SU-DHL-6 (cell line): ENCODE results near the gene PRMT9.

Source experiments
- H2AFZ ChIP-seq: fragments of 200-600 bp; sonication (generic); 2 replicates; pipeline ENCODE4 v1.6.1; 2014; ENCODE audit warnings: low read depth, mild to moderate bottlenecking, moderate library complexity, mixed read lengths, antibody characterized with exemption, low read length; ENCODE audit not compliant: severe bottlenecking
- H3F3A ChIP-seq: fragments of 200-600 bp; shearing (Covaris generic); 2 replicates; pipeline ENCODE4 v1.6.0; 2016; ENCODE audit warnings: antibody characterized with exemption, mild to moderate bottlenecking; ENCODE audit not compliant: insufficient read depth
- H3K27ac ChIP-seq: fragments of 200-600 bp; sonication (generic); 2 replicates; pipeline ENCODE4 v1.5.1; 2016; ENCODE audit warnings: low read depth, mild to moderate bottlenecking, low read length, moderate library complexity, mixed read lengths
- H3K27me3 ChIP-seq: fragments of 200-600 bp; sonication (generic), shearing (Covaris generic); 2 replicates; pipeline ENCODE4 v1.6.0; 2014; ENCODE audit warnings: mild to moderate bottlenecking, low read length
- H3K36me3 ChIP-seq: fragments of 200-600 bp; sonication (generic); 2 replicates; pipeline ENCODE4 v1.6.1; 2014; ENCODE audit warnings: mild to moderate bottlenecking, low read length, mixed read lengths
- H3K4me2 ChIP-seq: fragments of 300-600, 200-600 bp; shearing (Covaris generic), sonication (generic); 2 replicates; pipeline ENCODE4 v1.6.0; 2014; ENCODE audit warnings: low read length, low read depth, mild to moderate bottlenecking; ENCODE audit not compliant: poor library complexity, severe bottlenecking
- H3K4me3 ChIP-seq: fragments of 200-600 bp; sonication (generic); 2 replicates; pipeline ENCODE4 v1.5.1; 2014; ENCODE audit warnings: antibody characterized with exemption, low read length, mild to moderate bottlenecking, mixed read lengths; ENCODE audit not compliant: insufficient read depth, poor library complexity, severe bottlenecking
- H3K79me2 ChIP-seq: fragments of 200-600 bp; sonication (generic); 2 replicates; pipeline ENCODE4 v1.6.1; 2014; ENCODE audit warnings: mild to moderate bottlenecking, low read length, moderate library complexity; ENCODE audit not compliant: insufficient read depth
- H3K9ac ChIP-seq: fragments of 200-600 bp; sonication (generic); 2 replicates; pipeline ENCODE4 v1.7.0; 2014; ENCODE audit warnings: mild to moderate bottlenecking, low read length
- H3K9me2 ChIP-seq: fragments of 200-600 bp; sonication (generic); replicated peaks from 2 replicates; pipeline ENCODE4 v1.6.1; 2014; ENCODE audit warnings: low read length; ENCODE audit not compliant: insufficient read depth
- H3K9me3 ChIP-seq: fragments of 200-600 bp; sonication (generic); 2 replicates; pipeline ENCODE4 v1.6.1; 2014; ENCODE audit warnings: low read length, mixed read lengths; ENCODE audit not compliant: insufficient read depth
- H4K20me1 ChIP-seq: fragments of 200-600 bp; sonication (generic); 2 replicates; pipeline ENCODE4 v1.6.1; 2014; ENCODE audit warnings: low read depth, mild to moderate bottlenecking, antibody characterized with exemption, low read length, moderate library complexity, mixed read lengths
- CTCF ChIP-seq: fragments of 200-600 bp; sonication (generic); IDR thresholded peaks from one replicate; pipeline ENCODE4 v1.5.1; 2017; ENCODE audit warnings: antibody characterized with exemption, mild to moderate bottlenecking, low read length, moderate library complexity; ENCODE audit not compliant: insufficient read depth, poor library complexity, severe bottlenecking
- EZH2phosphoT487 ChIP-seq: fragments of 200-600 bp; sonication (generic), shearing (Covaris generic); conservative IDR thresholded peaks from 2 replicates; pipeline ENCODE4 v1.6.1; 2018; ENCODE audit warnings: mild to moderate bottlenecking, antibody characterized with exemption, low read length, moderate library complexity, mixed read lengths

PRMT9 gene

GRCh38 chr4:147724468-147725201 lies 40.7 kb upstream of the PRMT9 start:
- no peaks in the 10 kb centered on the region for H3F3A ChIP-seq
- no peak for TF ChIP-seq CTCF
- TF ChIP-seq EZH2phosphoT487, result no peak
- no peak overlapping the region for H3K9ac ChIP-seq
- no peaks in the 10 kb centered on the region for H3K9me2 ChIP-seq
- no peak overlapping the region for H3K4me3 ChIP-seq
- no peaks in the 10 kb centered on the region for H3K36me3 ChIP-seq
- H3K79me2 ChIP-seq, result no peaks in the 10 kb centered on the region
- H4K20me1 ChIP-seq, result no peaks in the 10 kb centered on the region
- no peak overlapping the region for H3K27ac ChIP-seq
- no peak overlapping the region for H3K4me2 ChIP-seq
- no peak overlapping the region for H2AFZ ChIP-seq
- no peaks in the 10 kb centered on the region for H3K9me3 ChIP-seq
- no peaks in the 10 kb centered on the region for H3K27me3 ChIP-seq

- Histone ChIP-seq H2AFZ (no peak overlapping the region), H3K4me3 (no peak overlapping the region), H3K27ac (no peak overlapping the region), H3K79me2 (no peaks in the 10 kb centered on the region), H3K9ac (no peak overlapping the region), H3K36me3 (no peaks in the 10 kb centered on the region), H3K9me3 (no peaks in the 10 kb centered on the region), H3K4me2 (no peak overlapping the region), H4K20me1 (no peaks in the 10 kb centered on the region), H3F3A (no peaks in the 10 kb centered on the region), H3K27me3 (no peaks in the 10 kb centered on the region), H3K9me2 (no peaks in the 10 kb centered on the region)
- TF ChIP-seq CTCF, result no peak
- no peak for TF ChIP-seq EZH2phosphoT487
Measured at GRCh38 chr4:147723326-147723725, 39.4 kb upstream of the PRMT9 start.

- TF ChIP-seq EZH2phosphoT487 (no peak), CTCF (no peak)
- Histone ChIP-seq H3K27me3 (no peaks in the 10 kb centered on the region), H3K36me3 (no peaks in the 10 kb centered on the region), H2AFZ (no peak overlapping the region), H3K9me2 (no peaks in the 10 kb centered on the region), H3K4me2 (no peak overlapping the region), H3K79me2 (no peaks in the 10 kb centered on the region), H3K9me3 (no peaks in the 10 kb centered on the region), H3K4me3 (no peak overlapping the region), H3F3A (no peaks in the 10 kb centered on the region), H3K27ac (no peak overlapping the region), H4K20me1 (no peaks in the 10 kb centered on the region), H3K9ac (no peak overlapping the region)
Measured at GRCh38 chr4:147717878-147718277, 33.9 kb upstream of the PRMT9 start.
